GM19099 (cell line): ENCODE data around the gene ADD2.

Source experiments
- POLR2A ChIP-seq: IDR thresholded peaks from 3 replicates; pipeline ENCODE4 v1.6.1; 2011; ENCODE audit warnings: low read depth; ENCODE audit not compliant: insufficient read length; ENCODE audit errors: extremely low read depth

The ADD2 gene

DNA sequence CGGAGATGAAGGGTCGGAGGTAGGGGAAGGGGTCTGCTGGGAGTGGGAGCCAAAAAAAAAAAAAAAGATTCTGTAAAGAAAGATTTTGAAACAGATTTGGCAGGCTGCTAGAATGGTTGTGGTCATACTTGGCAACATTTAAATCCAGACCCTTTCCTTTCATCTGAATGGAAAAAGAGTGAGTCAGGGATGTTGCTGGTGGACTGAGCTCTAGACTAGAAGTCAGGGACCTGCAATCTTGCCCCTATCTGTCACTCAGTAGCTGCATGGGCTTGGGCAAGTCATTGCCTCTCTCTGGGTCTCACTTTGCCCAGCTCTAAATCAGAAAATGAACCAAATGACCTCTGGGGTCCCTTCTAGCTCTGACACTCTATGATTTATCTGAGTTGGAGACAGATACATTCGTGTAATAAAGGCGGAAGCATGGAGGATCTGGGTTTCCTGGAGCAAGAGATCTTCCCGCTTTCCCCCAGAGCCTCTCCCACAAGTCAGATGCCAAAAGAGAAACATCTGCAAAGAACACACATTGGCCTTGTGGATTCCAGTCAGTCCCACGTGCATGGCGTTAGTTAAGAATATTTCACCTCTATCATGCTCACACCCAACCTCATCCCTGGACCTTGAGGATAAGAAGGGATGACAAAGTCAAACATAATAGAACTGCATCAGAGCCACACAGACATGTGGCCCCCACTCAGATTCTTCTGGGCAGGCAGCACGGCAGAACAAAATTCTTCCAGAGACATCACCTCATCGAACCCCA is 58.5 kb downstream of the ADD2 start:
- TF ChIP-seq POLR2A, result no peak

DNA sequence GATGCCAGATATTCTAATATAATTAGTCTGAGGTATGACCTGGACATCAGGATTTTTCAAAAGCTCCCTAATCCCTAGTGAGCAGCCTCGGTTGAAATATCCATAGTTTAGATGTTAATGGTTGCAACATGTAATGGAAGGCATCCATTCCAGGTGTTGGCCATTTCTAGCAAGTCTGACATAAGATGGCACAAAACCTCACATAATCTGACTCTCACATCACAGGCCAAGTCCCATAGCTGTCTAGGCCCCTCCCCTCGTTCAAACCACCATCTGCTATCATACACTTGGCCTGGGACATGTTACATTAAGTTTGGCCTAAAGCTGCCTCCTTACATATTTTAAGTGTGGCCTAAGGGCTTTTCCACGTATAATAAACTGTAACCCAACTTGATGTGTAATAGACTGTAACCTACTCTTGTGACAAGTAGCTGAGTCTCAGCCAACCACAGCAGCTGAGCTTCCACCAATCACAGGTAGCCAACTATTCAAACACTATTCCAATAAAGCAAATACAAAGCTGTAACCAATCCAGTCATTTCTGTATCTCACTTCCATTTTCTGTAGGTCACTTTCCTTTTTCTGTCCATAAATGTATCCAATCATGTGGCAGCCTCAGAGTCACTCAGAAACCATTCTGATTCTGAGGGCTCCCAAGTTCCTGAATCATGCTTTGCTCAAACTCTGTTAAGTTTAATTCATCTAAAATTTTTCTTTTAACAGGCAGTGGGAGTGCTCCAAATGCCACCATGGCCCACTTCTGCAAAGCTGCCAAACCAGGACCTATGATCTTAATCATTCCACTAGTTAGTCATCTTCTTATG is 59.4 kb downstream of the ADD2 start:
- TF ChIP-seq POLR2A, result no peak

DNA sequence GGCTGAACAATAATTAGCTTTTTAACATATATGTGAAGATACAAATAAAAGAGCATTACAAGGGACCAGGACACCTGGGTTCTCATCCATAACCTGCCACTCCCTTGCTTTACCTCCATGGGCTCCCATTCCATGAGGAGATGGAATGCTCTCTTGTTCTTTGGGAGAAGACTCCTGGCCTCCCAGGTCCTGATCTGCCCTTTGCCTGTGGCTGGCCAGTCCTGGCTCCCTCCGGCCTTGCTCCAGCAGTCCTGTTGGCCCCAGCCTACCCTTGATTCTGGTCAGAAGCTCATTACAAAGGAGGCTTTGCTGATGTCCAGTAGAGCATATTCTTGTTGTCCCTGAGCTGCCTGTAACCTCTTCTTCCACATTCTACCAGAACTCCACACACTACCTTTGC is 60.3 kb downstream of the ADD2 start:
- TF ChIP-seq POLR2A, result no peak

DNA sequence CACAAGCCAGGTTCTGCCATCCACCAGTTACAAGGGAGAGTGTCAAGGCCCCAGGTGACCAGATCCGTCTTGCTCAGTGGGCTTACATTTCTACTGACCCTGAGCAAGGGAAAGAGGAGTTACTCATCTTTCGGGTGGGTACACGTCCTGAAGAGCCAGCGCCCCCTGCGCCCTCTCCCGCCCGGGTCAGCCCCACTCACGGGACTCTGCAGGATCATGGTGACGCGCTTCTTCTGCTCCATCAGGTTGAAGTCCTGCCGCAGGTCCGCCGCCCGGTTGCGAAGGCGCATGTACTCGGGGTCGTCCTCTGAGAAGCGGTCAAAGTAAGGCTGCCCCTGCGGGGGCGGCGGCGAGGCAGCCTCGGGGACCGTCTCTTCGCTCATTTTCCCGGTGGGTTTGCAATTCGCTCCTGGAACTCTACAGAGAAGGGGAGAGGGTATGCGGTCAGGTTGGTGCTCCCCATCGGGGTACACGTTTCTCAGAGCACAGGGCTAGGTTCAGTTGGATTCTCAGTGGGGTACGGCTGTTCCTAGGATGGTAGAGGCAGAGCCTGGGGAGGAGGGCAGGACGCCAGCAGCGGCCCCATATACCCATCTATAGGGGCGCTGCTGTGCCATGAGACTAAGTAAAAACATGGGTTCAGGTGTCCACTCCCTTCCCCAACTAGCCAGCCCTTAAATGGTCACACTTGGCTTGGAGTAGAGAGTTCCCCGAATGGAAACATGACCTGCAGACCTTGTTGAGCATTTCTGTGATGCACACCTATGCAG is 61.8 kb downstream of the ADD2 start:
- TF ChIP-seq POLR2A, result no peak

DNA sequence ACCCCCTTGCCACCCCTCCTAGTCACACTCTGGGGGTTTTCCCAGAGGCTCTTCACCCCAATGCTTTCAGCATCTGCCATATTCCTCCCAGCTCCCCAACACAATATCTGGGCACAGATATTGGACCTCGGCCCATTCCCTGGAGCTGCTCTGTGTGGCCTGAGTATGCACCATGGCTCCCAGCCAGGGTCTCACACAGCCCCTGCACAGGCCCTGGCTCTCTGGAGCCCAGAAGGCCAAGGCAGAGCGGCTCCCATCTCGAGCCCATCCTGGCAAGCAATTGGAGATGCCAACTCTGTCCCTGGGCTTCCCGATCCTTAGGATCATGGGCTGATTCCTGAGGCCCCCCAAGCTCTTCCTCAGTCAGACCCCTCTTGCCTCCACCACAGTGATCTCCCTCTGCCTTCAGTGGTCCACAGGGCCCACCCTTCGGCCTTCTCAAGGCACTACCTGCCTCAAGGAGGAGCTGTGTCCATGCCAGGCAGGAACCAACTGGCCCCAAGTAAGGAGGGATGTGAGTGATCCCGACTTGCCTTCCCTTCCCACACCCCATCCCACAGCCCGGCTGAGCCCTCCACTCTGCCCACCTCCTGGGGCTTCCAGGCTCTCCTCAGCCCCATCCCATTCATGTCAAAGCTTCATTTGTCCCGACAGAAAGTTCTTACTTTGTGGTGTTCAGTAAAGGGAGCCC is 62.7 kb downstream of the ADD2 start:
- TF ChIP-seq POLR2A, result no peak

DNA sequence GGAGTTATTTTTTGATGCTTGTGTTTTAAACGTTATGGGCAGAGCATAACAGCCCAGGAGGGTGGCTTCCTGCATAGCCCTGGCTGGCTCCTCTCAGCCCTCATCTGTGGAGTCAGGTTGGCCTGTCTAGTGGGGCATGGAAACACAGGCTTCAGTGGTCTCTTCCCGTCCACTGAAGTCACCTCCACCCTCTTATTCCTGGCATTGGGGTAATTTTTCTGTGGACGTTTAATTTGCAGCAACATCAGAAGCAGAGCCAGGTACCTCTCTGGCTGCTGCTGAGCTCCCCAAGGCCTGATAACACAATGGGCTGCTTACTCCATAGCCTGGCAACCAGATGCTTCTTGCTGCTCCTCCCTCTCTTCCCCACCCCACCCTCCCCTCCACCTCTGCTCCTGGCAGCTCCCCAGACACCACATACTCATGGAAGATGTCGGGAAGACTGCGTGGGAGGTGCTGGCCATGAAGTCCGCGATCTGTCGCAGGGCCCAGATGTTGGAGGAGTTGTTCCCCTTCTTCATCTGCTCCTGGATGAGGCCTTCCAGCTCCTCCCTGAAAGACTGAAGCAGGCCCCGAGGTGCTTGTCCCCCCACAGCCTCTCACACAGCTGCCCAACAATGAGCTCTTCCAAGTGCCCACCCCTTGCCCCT is 64.0 kb downstream of the ADD2 start:
- TF ChIP-seq POLR2A, result no peak

DNA sequence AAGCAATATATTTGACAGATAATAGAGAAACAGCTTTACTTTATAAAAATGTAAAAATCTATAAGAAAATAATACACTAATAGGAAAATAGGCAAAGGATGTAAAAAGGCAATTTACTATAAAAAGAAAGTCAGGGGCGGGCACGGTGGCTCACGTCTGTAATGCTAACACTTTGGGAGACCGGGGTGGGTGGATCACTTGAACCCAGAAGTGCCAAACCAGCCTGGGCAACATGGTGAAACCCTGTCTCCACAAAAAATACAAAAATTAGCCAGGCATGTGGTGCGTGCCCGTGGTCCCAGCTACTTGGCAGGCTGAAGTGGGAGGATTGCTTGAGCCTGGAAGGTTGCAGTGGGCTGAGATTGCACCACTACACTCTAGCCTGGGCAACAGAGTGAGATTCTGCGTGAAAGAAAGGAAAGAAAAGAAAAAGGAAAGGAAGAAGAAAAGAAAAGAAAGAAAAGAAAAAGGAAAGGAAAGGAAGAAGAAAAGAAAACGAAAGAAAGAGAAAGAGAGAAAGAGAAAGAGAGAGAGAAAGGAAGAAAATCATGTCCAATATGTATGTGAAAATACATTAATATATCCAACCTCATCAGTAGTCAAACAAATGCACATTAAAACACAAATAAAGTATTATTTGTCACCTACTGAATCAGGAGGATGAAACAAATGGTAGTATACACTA is 65.1 kb downstream of the ADD2 start:
- TF ChIP-seq POLR2A, result no peak

DNA sequence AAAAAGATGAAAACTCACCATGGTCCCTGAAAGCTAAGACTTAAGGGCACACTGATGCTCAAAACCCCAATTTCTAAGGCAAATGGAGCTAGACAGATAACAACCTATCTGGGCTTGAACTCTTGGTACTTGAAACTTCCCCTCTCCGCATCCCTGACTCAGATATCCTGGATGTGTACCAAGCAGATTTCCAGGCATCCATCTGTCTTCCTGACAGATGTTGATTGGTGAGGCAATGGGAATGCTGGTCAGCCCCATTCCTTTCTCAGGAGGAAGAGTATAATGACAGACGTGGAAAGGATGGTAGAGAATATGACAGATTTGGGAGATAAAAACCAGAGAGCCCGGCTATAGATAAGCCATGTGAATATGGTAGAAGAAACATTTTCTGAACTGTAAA is 69.2 kb downstream of the ADD2 start:
- TF ChIP-seq POLR2A, result no peak

DNA sequence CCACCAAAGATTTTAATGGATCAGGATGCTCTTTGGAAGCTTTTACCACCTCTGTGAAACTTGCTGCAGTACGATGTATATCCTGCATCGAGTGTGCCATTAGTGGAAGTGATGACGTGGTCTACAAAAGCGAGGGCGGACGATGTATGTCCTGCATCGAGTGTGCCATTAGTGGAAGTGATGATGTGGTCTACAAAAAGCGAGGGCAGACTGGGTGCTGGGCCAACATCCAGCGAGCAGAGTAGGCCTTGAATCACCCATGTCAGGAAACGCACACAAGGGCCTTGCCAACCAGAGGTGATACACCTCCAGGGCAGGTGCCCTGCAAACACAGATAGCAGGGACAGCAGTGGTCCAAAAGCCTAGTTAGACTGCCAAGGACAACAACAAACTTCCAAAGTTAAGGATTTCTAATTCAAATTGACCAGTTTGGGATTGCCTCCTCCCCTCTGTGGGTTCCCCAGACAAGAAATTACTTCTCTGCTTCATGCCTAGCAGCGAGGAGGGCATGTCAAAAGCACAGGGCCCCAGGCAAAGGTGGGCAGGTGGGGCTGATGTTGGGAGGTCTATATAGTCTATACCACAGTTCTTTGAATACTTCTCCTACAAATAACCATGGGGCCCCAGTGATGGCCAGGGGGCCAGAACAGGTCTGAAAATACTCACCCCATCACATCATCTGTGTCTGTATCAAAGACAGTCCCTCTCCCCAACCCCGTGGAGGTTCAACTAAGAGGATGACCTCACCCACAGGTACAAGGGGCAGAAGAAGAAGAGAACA is 70.2 kb downstream of the ADD2 start:
- TF ChIP-seq POLR2A, result no peak

DNA sequence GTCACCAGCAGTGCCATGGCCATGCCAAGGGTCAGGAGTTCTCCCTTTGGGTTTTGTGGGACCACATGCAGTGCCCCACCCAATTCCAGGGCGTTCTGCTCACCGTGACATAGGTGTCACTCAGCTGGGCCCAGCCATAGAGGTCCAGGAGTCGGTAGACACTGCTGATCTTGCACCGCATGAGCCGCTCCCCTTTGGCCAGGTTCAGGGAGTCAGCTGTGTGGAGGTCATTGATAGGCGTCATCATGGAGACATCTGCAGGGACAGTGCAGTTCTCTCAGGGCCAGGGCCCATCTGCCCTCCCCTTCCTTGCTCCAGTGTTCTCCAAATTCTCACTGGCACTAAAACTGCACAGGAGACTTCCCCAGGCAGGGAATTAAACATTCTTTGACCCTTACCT is 71.9 kb downstream of the ADD2 start:
- no peak for TF ChIP-seq POLR2A

DNA sequence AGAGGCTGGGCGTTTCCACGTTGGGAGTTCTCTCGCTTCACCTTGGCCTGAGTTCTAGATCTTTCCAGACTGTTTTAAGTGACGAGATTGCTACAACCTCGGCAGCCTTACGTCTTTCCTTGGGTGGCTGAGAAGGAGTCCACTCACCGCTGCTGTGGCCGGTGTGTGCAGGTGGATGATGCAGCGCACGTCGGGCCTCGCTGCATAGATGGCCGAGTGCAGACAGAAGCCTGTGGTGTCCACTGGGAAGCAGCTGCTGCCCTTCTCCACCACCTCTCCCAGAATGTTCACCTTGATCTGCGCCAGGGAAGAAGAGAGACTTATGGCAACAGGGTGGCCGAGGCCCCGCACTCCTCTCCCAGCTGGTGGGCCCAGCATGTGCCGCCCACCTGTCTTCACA is 75.7 kb downstream of the ADD2 start:
- no peak for TF ChIP-seq POLR2A

DNA sequence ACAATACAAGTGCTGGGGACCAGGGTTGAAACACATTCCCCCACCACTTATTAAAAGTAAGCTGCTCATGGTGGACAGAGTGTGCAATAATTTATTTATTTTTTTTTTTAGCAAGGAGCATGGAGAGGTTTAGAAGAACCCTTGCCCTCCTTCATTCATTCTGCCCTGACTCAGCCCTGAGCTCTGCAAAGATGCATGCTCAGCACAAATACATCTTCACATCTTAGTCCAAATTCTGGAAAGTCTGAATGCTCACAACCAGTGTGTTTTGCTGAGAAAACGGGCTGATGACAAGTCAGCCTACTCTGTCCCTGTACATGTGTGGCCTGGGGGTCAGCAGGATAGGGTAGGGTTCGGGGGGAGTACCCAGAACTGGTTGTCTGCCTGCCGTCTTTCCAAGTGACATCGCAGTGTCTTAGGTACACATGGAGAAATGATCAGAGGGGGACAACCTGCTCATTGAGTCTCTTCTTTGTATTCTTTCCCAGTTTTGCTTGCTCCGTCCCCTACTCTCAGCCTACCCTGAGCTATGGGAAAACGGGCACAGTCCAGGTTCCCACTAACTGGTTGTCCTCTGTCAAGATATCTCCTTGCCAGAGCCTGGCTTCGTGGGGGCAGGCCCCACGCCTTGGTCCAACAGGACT is 76.4 kb downstream of the ADD2 start:
- no peak for TF ChIP-seq POLR2A

DNA sequence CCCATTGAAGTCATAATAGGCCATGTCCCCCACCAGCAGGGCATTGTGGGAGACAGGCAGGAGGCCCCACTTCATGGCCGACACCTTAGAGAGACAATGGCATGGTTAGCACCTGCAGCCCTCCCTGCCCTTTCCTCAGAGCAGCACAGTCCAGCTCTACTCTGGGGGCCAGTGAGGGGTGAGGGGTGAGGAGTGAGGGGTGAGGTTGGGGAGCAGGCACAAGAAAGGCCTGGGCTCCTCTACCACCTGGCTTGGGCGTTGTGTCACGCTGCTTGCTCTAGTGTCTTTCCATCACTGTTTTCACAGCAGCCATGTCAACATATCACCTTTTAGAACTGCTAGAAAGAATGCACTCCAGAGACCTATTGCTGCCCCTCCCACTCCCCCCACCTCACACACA is 77.2 kb downstream of the ADD2 start:
- TF ChIP-seq POLR2A, result no peak

DNA sequence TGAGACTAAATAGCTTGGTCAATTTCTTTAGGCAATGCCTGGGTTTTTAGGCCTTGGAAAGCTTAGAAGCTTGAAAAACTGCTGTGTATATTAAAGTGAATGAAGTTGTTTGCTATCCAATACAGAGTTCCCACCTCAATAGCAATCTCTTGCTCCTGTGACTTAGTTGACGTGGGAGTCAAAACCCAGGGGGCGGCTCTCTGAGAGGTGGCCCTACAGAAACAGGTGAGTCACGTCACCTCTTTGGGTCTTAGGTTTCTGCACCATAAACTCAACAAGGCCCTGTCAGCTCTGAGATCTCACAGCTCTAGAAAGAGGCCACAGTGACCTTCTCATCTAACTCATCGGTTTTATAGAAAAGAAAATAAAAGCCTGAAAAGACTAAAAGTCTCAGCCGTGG is 79.6 kb downstream of the ADD2 start:
- no peak for TF ChIP-seq POLR2A

DNA sequence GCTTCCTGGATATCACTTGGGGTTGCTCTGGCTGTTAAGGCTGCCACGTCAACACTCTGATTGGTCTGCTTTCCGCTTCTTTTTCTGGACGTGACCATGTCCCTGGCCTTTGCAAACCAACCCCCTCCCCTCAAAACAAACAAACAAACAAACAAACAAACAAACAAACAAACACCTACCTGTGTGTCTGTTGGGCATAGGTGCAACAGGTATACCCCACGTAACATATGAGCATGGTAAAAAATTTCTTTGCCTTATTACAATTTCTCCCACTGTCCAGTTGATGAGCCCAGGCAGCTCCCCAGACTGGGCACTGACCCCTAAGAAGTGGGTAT is 80.6 kb downstream of the ADD2 start:
- TF ChIP-seq POLR2A, result no peak
